ENCODE data around the gene CALCOCO1. TPM values are rescaled to one million over a fixed set of nuclear protein-coding genes. Genes with fewer than 3 reads are reported as not detected.

The CALCOCO1 gene
- total and polyA plus RNA-seq, 2 of the 13 experiments (the other 11 are each of a cell fraction or from before 2014, with no cell fraction given): 7.7 to 47.7 TPM

- TF ChIP-seq ZNF503 (CRISPR knock-in tag; IDR thresholded peaks at IDR 0.05) (no peak), ASH2L (IDR thresholded peaks at IDR 0.05; ENCODE audit: insufficient read length, low read depth, low read length) (peak; percentile 37), ZNF891 (CRISPR knock-in tag; IDR thresholded peaks at IDR 0.05) (no peak), ZNF12 (CRISPR knock-in tag; IDR thresholded peaks at IDR 0.05) (no peak), MTA3 (CRISPR knock-in tag; IDR thresholded peaks at IDR 0.05) (no peak), TOE1 (CRISPR knock-in tag; IDR thresholded peaks at IDR 0.05) (no peak), MLX (CRISPR knock-in tag; IDR thresholded peaks at IDR 0.05) (no peak), ARID2 (CRISPR knock-in tag; IDR thresholded peaks at IDR 0.05; ENCODE audit: borderline replicate concordance) (no peak), CENPX (CRISPR knock-in tag; IDR thresholded peaks at IDR 0.05) (no peak), TFAP4 (IDR thresholded peaks at IDR 0.05; ENCODE audit: borderline replicate concordance, low read depth) (peak; percentile 16; the same call in 1 of the 2 replicates), ZNF10 (CRISPR knock-in tag; IDR thresholded peaks at IDR 0.05; ENCODE audit: borderline replicate concordance, low read depth) (no peak), ZNF597 (CRISPR knock-in tag; IDR thresholded peaks at IDR 0.05) (no peak), DBP (CRISPR knock-in tag; IDR thresholded peaks at IDR 0.05; ENCODE audit: not compliant biosample characterization) (no peak), NFE2 (CRISPR knock-in tag; IDR thresholded peaks at IDR 0.05) (no peak), ZNF292 (CRISPR knock-in tag; IDR thresholded peaks at IDR 0.05; ENCODE audit: borderline replicate concordance, low read depth) (peak; percentile 63; the same call in 1 of the 2 replicates), PRPF4 (IDR thresholded peaks at IDR 0.05; ENCODE audit: low read depth, low read length, poor library complexity, severe bottlenecking) (no peak), GLI4 (CRISPR knock-in tag; IDR thresholded peaks at IDR 0.05; ENCODE audit: borderline replicate concordance) (no peak), ZNF124 (CRISPR knock-in tag; IDR thresholded peaks at IDR 0.05) (peak; percentile 75), FIP1L1 (IDR thresholded peaks at IDR 0.05; ENCODE audit: borderline replicate concordance, insufficient read depth, low read depth, low read length) (no peak), ZNF460 (CRISPR knock-in tag; IDR thresholded peaks at IDR 0.05; ENCODE audit: borderline replicate concordance) (no peak), ZMYM3 (CRISPR knock-in tag; IDR thresholded peaks at IDR 0.05) (peak; percentile 56; the same call in 1 of the 2 replicates), ISL2 (CRISPR knock-in tag; IDR thresholded peaks at IDR 0.05) (0 out of 2 replicates have a peak, but pooled peaks have one; percentile 39), ZNF468 (CRISPR knock-in tag; IDR thresholded peaks at IDR 0.05) (no peak), TOPORS (CRISPR knock-in tag; IDR thresholded peaks at IDR 0.05) (no peak), NCOA2 (CRISPR knock-in tag; IDR thresholded peaks at IDR 0.05) (peak; percentile 31; the same call in 1 of the 2 replicates), AHR (CRISPR knock-in tag; IDR thresholded peaks at IDR 0.05) (no peak)
Observed at GRCh38 chr12:53659011-53659551, 68.2 kb downstream of the CALCOCO1 start (continued).

Measured in HepG2 (cell line).